GM21526 (cell line): ENCODE data around the gene URM1.

ENCODE experiments used
- ATAC-seq: cut with Tn5 transposase; IDR thresholded peaks from one replicate; pipeline ENCODE4 v1.9.1; 2021; ENCODE audit warnings: moderate library complexity; ENCODE audit not compliant: unreplicated experiment, low FRiP score

The URM1 gene

DNA sequence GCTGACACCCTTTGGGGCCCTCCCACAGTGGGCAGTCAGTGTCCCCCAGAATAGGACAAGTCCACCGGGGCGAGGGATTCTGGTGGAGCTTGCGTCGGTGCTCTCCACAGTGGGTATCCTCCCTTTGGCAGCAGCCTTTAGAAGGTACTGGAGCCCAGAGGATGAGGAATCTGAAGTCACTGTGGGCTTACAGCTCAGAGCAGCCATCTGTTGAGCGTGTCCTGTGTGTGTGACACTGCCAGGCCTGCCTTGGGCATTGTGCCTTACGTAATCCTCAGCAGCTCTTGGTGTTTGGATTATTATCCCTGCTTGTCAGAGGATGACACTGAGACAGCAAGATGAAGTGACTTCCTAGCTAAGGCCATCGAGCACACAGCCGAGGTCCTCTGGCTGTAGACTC lies 12.6 kb downstream of the URM1 start:
- ATAC-seq = no peak

GRCh38 chr9:128384801-128385495 lies 13.8 kb downstream of the URM1 start:
- ATAC-seq = no peak

DNA sequence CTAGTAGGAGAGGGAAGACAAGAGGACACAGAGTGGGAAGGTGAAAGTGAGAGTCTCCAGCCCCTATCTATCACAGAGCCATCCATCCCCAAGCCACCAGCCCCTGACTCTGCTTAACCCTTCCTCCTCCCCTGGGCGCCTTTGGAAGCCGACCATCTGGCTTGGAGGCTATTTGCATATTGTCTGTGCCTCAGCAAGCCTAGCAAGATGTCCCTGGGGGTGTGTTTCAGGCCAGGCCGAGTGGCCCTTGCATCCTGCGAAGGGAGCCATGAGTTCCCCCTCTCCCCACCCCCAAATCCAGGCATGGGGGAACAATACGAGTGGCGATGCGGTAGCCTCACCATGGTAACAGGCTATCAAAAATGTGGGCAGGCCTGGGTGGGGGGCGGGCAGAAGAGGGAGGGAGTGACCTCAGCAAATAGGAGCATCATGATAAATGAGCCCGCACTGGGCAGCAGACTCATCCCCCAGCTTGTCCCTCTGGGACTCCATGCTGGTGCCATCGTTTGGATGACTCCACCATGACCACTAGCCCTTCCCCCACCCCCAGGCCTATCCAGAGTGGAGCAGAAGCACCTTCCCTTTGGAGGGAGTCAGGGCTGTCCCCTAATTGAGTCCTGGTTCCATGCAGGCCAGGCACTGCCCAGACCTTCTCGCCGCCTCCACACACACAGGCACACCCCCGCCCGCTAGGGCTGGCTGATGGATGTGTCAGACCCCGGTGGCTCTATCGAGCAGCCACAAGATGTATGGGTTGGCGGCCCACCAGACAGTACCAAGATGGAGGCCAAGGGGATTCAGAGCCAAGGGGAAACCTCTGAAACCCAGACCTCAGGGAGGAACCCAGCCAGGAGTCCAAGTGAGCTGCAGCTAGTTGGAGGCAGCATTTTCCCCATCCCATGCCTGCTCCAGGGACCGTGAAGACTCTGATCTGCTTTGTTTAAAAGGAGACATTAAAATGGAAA lies 14.6 kb downstream of the URM1 start:
- no peak for ATAC-seq

DNA sequence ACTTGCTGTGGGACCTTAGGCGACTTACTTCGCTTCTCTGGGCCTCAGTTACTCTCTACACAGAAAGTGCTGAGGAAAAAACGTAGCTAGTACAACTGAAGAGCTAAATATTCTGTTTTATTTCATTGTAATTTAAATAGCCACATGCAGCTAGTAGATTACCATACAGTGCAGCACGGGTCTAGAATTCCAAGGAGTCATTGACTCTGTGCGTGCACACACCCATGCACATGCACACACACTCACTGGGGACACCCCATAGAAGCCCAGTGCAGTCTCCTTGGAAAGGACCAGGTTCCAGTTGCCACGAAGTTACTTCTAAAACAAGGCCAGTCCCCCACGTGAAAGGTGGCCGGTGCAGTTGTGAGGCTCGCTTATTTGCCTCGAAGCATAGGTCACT lies 17.0 kb downstream of the URM1 start:
- no peak for ATAC-seq

- no peak for ATAC-seq
These were observed 18.4 kb downstream of the URM1 start for GRCh38 chr9:128389395-128390149.

DNA sequence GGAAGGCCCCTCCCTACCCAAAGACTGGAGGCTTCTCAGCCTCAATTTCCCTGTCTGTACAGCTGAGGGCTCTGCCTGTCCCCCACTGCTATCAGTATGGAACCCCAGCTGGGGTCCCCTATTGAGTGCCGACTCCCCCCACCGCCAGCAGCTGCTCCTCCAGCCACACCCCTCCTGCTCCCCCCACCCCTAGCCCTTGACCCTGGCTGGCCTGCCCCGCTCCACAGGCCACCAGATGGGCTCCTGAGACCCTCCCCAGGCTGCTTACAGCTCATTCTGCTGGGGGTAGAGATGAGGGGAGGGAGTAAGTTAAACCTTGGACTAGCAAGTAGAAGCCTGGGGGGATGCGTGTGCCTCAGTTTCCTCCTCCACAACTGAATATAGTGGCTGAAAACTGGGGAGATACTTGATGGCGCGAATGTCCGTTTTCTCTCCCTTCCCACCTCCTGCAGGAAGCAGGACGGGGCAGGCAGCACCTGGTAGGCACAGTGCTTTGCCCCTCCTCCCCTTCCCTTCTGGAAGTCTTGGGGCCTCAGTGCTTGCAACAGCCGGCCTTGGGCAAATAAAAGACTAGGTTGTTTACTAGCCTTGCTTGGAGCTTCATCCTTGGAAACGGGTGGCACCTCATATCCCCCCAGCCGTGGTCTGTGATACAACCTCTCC lies 19.1 kb downstream of the URM1 start:
- no peak for ATAC-seq

- no peak for ATAC-seq
These were observed 19.9 kb downstream of the URM1 start for GRCh38 chr9:128390813-128391711.

DNA sequence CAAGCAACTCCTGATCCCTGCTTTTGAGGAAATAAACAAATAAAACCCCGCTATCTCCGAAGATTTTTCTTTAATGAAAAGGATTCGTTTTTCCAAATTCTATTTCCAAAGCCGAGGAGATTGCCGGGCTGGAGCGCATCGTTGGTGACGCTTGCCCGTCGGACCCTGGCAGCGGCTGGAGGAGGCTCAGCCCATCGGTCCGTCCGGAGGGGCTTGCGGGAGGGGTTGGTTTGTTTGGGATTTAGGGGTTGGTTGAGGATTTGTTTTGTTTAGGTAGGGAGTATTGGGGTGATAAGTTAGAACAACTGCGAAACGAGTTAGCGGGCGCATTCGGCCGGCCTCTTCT lies 20.8 kb downstream of the URM1 start:
- no peak for ATAC-seq

GRCh38 chr9:128392302-128393144 lies 21.3 kb downstream of the URM1 start:
- ATAC-seq = no peak

DNA sequence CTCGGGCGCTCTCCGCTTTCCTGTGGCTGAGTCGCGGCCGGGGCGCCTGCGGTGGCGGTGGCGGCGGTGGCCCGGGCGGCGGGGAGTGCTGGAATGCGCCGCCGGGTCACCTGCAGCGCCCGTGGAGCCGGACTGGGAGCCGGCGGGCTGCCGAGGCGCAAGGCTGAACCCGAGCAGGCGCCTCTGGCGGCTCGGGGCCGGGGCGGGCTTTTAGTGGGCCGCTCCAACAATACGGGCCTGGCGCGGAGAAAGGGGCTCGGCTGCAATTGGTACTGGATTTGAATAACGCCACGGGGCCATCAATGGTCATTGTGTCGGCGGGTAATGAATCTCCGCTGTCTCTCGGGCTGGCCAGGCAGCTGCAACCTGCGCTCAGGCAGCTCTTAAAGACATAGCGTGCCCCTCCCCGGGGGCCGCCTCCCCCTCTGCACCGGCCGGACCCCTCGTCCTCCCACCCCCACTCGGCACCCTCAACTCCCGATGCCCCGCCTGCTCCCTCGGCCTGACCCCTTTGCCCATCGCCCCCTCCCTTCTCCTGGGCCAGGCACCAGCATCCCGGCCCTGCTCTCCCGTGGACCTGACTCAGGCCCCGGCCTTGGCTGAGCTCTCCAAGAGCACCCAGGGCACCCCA lies 22.1 kb downstream of the URM1 start:
- ATAC-seq = no peak

GRCh38 chr9:128393970-128394369 lies 22.8 kb downstream of the URM1 start:
- no peak for ATAC-seq

- ATAC-seq = no peak
These were observed 23.4 kb downstream of the URM1 start for GRCh38 chr9:128394379-128395168.

DNA sequence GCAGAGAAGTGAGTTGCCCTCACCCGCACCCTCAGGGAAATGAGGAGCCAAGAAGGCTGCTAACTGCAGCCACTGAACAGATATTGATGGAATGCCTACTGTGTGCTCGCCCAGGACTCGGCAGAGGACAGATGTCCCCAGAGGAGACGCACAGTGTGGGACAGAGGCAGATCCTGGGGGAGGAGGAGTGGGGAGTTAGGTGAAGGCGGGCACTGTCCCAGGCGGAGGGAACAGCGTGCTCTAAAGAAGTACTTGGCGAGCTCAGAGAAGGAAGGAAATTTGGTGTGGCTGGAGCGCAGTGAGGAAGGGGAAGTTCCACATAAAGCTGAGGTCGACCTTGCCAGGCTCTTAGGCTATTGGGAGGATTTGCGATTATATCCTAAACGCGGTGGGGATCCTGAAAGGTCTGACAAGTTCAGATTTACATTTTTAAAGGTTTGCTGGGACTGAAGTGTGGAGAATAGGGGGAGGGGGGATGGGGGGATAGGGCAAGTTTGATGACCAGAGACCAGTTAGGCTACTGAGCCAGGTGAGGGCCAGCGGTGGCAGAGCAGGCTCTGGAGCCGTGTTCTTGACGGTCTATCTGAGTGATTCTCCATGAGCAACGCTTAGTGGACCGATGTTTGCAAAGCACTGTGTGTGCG lies 25.9 kb downstream of the URM1 start:
- no peak for ATAC-seq

DNA sequence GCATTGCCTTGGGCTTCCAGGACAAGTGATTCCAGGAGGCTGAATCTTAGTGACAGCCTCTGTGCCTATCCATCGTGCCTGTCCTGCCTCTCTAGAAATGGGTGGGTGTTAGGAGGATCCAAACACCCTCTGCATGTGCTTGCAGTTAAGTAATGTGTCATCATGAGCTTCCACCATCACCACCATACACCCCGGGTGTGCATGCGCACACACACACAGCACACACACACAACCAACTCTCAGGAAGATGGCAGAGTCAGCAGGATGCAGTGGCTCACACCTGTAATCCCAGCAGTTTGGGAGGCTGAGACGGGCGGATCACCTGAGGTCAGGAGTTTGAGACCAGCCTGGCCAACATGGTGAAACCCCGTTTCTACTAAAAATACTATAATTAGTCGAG lies 26.7 kb downstream of the URM1 start:
- ATAC-seq = no peak

DNA sequence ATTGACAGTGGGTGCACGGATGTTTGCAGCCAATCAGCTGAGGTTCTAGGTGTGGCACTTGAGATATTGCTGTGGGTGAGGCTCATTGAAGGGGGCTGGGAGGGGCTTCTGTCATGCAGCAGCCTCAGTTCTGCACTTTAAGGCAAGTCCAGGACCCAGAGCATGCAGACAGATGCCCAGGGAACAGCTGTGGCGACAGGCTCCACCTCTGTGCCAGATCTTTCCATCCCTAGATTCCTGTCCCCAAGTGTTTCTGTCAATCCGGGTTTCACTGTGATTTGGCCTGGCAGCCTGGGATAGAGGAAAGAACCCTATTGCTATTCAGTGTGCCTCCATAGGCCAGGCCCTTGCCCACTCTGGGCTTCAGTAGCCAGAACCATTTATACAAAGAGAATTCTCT lies 28.7 kb downstream of the URM1 start:
- ATAC-seq = no peak

DNA sequence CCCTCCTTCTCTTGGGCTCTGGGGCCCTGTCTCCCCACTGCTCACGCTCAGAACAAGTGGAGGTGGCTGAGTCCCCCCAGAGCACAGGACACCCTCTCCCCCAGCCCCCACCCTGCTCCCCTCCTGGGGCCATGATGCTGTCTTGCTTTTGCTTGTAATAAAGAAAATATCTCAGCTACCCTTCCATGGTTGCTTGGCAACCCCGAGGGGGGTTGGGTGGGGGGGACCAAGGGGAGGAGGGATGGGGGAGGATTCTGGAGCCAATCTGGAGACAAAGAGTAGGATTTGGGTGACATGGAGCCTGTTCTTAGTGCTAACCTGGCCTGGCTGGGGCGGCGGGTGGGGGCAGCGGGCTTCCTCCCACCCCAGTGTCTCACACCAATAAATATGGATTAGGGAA lies 33.4 kb downstream of the URM1 start:
- no peak for ATAC-seq
